Activated CD4-positive, CD25-positive, alpha-beta regulatory T cell (primary cell): ENCODE results near the gene DENND1A.

Experiments used
- DNase-seq, 4 experiments: peaks; one replicate each; lab custom pipeline; 2025; lab: John Stamatoyannopoulos, UW

Gene DENND1A

DNA sequence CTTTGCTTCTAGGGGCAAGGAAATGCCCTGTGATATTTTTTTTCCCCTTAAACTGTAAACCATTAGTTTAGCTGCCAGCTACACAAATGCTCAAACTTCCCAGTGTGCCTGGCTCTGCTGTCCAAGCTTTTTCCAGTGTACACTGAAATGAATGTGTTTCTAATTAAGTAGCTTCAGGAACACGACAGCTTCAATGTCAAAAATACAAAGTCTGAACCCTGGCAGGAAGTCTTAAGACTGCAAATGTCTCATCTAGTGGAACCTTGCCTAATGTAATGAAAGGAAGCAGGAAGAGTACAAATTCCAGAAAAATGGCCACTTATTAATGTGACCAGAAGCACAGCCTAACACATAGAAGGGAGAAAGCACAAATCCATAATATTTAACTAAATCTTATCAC, 318.7 kb downstream of the DENND1A start:
- no peak for DNase-seq

DNA sequence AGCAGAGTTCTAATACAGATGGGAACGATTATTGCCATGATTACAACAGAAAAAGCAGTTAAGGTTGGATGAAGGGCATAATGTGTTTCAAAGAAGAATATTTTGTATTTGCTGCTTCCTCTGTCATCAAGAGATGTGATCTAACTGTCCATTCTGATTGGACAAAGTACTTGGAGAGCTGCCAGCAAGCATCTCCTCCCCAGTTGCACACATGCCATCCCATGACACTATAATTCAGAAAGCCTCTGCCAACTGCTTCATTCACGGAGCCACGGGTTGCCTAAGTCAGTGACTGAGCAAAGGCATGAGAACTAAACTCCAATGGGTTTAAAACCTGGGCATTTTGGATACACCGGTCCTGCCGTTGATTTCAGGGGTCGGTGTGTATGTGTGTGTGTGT, 320.1 kb downstream of the DENND1A start:
- DNase-seq, result no peak

DNA sequence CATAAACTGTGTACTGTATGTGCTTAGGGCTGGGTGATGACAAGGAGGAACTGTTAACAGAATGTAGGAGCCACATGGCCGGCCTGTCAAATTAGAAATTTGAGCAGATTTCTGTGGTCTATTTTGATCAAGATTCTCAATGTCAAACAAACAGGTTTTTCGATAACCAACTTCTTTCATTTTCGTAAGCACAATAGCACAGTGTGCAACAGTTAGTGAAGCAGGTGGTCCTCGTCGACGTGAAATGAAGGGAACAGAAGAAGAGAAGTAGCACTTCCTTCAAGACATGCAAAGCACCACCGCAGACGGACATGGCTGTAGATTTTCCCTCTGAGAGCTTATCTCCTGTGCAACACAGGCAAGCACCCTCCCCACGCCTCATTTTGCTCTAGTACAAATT, 321.8 kb downstream of the DENND1A start:
- DNase-seq, result no peak

DNA sequence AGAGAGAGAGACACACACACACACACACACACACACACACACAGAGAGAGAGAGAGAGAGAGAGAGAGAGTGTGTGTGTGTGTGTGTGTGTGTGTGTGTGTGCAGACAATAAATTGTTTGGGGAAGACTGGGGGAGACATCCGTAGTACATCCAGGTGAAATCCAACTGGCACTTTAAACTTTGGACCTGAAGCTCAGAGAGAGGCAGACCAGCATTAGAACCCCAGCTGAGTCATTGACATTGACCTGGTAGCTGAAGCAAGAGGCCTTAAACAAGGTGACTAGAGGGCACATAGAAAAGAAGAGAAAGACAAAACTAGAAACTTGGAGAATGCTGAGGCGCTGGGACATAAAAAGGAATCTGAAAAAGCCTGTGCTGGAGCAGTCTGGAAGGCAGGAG, 322.4 kb downstream of the DENND1A start:
- no peak for DNase-seq

DNA sequence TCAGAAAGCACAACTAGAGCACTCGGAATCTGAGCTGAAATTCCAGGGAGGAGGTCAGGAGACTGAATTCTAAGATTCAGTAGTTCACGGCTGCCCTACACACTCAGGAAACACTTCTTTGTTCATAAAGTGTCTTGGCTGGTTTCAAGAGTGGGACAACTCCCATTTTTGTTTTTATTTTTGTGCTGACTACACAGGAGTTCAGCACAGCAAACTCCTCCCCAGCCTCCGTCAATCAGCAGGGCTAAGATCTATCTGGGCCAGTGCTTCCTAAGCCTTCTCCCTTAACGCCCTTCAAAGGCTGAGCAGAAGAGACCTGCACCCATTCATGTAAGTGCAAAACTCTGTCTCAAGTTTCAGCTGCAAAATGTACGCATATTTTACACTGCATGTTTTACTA, 323.8 kb downstream of the DENND1A start:
- no peak for DNase-seq

DNA sequence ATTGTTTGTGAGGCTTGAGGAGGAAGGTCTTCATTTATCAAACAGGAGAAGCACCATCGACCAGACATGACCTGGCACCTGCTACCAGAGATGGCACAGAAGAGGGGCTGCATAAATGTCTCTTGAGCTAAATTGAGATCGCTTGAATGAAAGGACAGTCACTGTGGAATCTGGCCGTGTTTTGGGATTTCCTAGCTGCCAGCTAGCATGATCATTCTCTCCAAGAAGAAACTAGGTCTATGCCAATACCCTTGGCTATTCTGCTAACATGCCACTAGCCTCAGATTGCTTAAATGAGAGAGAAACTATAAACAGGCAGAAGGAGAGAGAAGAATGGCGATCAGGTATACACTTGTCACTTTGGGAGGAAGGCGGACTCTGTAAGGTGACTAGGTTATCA, 324.6 kb downstream of the DENND1A start:
- DNase-seq, result no peak

DNA sequence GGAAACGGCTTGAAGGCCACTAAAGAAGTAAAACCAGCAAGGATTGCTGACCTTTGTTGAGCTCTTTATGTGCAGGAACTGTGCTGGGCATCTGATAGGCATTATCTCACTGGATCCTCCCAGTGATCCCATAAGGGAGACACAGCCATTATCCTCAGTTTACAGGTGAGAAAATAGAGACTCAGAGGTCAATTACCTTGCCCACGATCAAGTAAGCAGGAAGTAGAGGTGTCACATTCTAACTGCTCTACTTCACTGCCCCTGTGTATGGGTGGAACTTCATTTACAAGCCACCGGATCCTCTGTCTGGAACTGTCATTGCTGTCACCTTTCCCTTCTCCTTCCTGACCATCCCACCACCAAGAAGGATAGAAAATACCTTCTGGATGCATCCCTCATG, 325.1 kb downstream of the DENND1A start:
- no peak for DNase-seq

DNA sequence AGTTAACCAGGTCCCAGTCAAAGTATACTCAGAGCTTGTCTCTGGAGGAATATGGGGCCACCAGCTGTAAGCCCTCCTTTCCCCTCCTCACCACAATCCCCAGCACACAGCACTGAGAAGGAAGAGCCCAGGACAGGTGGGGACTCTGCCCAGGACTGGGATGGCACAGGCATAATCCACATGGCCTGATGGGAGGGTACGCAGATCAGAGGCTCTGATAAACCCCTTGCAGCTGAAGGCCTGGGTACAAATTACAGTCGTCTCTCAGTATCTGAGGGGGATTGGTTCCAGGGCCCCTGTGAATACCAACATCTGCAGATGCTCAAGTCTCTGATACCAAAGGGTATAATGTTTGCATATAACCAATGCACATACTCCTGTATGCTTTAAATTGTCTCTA, 328.1 kb downstream of the DENND1A start:
- DNase-seq, result no peak

DNA sequence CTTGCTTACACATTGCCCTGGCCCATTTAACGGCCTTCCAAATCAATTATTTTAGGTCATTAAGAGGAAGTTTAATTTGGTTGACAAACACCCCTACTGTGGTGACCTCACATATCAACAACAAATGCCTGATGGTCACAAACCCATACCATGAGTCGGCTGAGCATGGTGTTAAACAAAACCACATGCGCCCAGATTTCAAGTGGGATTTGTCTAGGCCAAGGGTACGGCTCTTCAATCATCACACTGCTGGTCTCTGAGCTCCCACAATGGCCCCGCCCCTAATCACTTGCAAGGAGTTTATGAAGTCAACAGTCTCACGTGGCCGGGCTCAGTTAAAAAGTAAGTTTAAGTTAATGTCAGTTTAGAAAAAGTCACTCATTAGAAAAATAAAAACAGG, 330.1 kb downstream of the DENND1A start:
- no peak for DNase-seq

DNA sequence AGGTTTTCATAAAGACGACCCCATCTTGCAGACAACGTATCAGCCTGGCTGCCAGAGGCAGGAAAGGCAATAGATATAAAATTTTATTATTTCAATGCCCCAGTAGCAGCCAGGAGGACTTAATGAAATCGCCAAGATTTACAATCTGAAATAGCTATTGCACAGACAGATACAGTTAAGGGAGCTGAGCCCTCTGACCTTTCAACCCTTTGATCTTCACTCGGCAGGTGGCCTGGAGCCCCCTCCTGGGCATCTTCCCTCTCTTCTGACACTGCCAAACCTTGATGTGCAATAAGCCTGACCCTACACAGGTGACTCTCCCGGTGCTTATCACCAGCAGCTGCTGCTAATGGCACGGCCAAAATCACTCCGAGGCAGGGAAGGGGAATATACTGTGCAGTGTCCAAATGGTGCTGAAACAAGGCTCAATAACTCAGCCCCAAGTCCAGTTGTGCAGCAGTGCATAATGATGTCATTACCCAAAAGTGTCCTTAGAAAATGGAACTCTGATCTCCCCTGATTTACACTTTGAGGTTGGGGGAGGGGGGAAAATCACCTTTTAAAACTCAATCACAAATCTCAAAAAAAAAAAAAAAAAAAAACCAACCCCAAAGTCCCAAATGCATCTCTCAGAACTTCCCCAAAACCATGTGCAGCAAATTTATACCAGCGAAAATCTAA, 331.9 kb downstream of the DENND1A start:
- no peak for DNase-seq

DNA sequence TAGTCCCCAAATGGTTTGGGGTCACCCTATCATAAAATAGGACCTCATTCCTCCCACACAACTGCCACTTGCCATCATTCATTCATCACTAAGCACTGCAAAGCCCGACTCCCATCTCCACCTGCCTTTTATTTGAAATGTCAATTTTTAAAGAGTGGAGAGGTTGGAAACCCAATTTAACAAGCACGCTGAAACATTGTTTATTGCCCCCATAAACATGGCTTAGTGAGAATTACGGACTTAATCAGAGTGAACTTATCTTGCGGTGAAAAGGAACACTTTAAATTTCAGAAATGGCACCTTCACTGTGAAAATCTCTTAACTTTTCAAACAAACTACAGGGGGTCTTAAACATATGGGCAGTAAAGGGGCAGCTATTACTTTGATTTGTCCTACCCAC, 332.9 kb downstream of the DENND1A start:
- DNase-seq, result no peak

DNA sequence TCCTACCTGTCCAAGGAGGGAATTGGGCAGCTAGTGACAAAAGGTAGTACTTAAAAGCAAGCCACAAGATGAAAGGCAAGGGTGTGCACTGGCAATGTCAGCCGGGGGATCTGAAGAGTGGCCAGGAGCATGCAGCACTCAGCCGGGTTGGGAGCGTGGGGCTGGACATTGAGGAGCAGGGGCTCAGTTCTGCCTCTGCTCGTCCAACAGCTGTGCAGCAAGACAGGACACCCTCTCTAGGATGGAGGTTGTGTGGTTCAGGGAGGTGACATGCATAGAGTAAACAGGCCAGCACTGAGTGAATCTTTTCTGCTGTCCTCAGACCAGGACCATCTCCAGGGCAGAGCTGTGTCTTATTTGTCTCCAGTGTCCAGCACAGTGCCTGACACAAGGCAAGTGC, 338.6 kb downstream of the DENND1A start:
- no peak for DNase-seq

DNA sequence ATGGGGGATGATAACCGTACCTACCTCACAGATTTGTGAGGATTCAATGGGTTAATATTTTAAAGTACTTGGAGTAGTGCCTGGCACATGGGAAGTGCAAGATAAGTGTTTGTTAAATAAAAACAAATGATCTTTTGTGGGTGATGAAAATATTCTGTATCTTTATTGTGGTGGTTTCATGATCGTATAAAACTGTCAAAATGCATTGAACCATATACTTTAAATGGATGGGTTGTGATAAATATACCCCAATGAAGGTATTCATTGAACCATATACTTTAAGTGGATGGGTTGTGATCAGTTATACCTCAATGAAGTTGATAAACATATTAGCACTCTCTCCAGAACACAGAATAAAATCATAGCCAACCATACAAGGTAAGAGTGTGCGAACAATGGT, 339.4 kb downstream of the DENND1A start:
- no peak for DNase-seq

DNA sequence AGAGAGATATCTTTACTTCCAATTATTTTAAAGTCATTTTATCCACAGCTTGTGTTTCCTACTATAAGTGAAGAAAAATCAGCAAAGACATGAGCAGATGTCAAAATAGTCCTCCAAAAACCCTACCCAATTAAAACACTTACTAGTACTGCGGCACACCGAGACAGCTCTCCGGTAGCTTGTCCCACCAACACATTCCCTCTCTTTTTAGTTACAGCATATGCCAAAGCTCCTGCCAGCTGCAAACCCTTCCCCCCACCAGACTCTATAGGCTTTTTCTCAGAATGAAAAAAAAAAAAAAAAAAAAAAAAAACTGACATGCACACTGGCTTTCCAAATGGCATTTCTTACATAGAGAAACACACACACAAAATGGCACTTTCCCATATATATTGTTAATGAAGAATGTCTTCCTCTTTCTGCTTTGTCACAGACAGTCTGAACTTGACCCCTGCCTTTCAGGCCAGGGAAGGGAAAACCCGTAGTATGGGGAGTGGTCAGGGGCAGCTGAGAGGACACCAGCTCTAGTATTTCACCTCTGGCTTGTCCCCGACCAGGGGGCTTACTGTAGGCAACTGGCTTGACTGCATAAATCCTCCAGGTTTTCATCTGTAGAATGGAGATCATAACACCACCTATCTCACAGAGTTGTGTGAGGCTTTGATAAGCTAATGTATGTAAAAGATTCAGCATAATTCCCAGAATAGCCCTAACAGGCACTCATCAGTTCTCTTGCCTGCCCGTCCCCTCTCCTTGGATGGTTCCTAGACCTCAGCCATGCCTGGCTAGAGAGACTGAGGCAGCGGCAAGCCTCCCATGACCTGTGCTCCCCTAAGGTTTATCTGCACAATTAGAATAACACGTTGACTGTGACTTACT, 340.3 kb downstream of the DENND1A start:
- no peak for DNase-seq

DNA sequence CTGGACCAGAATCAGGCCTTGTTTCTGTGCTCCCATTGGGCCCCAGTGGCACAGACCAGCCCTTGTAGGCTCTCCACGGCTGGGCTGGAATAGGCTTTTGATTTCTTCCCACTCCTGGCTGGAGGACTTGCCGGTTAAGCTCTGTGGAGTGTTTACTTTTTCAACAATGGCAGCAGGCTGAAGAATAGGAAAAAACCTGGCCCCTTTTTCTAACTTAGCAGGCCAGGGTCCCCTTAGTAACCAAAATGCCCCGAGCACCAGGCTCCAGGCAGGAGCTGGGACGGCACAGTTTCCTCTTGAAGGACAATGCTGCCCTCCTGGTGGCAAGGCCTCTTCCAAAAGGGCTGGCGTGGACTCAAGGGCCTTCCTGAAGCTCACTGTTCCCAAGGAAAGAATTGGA, 343.7 kb downstream of the DENND1A start:
- DNase-seq, result no peak

DNA sequence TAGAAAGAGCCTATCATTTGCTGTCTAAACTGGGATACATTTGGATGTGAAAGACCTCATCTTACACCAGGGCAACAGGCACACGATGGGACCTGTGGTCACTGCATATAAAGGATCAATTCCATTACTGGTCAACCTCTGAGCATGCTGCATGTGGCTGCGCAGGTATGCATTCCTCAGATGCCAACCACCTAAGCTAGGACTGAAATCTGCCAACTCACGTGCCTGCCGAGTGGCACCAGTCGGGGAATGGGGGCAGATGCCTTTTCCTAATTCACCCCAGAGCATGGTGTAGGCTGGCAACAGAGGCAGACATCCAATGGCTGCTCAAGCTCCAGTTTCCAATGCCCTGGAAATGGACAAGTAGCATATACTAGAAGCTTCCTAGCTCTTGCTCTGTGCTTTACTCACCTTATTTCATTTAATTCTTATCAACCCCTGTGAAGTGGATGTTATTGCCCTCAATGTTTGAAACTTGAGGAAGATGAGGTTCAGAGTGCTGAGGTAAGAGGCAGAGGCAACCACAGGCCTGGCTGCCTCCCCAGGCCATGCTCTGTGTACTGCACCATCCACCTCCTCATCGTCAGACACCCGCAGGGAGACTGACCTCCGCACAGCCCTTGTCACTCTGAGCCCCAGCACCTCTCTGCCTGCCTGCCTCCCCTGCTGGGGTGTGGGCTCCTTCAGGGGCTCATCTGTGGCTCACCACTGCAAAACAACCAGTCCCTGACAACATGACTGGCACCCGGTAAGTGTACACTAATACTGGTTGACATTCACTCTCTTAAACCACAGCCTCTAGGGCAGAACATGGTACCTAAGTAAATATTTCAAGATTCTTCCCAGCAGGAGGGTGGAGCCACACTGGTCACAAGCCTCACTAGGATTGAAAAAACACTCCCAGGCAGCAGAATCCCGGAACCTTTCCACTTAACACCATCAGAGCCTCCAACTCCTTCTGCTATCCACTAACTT, 345.4 kb downstream of the DENND1A start:
- DNase-seq, result no peak

DNA sequence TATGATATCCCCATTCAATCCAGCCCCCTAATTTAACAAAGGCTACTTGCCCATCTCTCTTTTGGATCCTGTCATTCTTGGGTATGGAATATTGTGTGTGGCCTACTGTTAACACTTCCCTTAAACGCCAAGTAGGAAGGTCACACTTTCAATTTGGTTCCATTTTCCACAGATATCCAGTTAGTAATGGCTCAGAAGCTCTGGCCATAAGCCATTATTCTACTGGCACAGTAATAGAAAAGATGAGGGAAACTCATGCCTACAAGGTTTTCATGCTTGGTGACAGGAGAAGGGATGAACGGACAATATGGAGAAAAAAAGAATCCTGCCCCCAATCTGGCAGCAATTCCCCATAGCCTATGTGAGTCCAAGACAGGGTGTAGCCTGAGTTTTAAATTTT, 346.3 kb downstream of the DENND1A start:
- DNase-seq, result no peak

DNA sequence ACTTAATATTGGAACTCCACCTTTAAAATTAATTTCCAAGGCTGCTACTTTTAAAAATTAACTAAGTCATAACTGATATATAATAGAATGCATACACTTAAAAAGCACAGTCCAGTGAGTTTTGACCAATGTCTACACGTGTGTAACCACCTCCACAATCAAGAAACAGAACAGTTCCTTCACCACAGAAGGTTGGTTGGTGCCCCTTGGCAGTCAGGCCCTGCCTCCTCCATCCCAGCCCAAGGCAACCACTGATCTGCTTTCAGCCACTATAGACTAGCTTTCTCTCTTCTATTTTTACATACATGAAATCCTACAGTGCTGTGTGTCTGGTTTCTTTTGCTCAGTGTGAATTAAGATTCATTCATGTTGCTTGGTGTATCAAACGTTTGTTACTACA, 358.7 kb downstream of the DENND1A start:
- no peak for DNase-seq

DNA sequence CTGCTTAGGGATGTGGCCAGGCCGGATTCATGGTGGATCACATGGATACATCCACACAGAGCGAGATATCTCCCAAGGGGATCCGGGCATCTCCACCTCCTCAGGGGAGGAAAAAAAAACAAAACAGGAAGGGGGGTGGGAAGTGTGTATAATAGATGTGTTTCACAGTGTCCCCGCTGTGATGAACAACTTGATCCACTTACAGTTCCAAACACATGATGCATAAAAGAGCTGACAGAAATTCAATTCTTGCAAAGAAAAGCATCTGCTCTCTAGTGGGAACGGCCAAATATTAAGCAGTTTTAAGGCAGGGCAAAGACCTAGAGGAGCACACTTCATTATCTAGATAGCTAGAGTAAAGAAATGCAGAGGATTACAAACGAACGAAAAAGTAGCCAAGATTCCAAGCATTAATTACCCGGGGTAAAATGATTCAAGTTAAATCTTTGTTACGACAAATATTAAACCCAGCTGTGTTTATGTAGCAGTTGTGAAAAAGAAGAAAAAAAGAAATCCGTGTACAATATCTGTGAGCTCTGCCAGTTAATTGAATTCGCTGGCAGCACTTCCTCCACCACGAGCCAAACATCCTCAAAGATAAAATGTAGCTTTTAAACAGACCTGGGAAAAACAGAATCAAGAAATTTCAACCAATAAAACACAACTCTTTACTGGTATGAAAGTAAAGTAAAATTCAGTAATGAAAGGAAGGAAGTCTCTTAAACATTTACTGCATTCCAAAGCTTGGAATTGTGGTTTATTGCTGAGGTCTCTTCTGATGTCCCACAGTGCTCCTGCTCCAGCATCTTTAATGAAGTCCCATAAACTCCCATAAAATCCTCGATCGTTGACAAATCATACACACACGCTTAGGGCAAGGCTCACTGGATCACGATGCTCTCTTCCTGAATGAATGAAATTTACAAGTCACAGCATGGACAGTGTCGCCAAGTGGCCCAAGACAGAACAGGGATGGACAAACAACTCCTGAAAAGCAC, 360.9 kb downstream of the DENND1A start:
- DNase-seq, result no peak

DNA sequence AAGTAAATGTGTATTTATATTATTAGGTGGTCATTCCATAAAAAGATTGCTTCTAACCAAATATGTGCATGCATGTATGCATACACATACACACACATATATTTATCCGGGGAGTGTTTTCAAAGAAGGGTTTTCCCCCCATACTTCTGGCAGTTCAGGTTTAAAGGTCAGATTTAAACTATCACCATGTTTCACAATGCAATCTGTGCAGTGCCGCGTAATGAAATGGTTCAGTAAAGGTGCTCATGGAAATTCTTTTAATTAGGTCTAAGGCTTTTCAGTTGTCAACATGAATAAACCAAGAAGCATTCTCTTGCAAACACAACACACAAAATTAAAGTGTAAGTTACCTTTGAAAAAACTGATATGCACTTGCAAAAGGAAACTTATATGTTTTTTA, 362.9 kb downstream of the DENND1A start:
- no peak for DNase-seq

DNA sequence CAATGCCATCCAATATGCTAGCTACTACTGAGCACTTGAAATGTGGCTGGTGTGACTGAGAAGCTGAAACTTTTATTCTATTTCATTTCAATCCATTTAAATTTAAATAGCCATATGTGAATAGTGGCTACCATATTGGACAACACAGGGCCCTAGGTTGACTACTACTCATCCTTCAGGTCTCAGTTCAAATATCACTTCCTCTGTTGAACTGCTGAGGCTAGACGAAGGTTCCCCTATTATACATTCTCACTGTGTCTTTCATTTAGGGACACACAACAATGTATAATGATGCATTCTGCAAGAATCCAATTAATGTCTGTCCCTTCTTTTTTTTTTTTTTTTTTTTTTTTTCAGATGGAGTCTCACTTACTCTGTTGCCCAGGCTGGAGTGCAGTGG, 365.3 kb downstream of the DENND1A start:
- no peak for DNase-seq
